Gastroesophageal sphincter (tissue), 3 donors: ENCODE data around the gene FBXO3.

ENCODE experiments used
- EP300 ChIP-seq: sonication (generic); formaldehyde crosslinking; IDR thresholded peaks from one replicate; pipeline ENCODE4 v1.6.1; 2017; ENCODE audit warnings: antibody characterized with exemption, mild to moderate bottlenecking
- POLR2A ChIP-seq, 2 donors: fragments of 450-650 bp; IDR thresholded peaks; one replicate each; pipeline ENCODE4 v1.6.1; 2017; ENCODE audit warnings: antibody characterized with exemption in 2 of 2, mild to moderate bottlenecking in 2 of 2, moderate library complexity in 1 of 2
- POLR2AphosphoS5 ChIP-seq: sonication (generic); formaldehyde crosslinking; IDR thresholded peaks from one replicate; pipeline ENCODE4 v1.6.1; 2017; ENCODE audit warnings: antibody characterized with exemption
- TF ChIP-seq, protein P1 (sequence below), 4 experiments: fragments of 200-600 bp in 2 of 4; fragments of 450-650 bp in 2 of 4; sonication (generic) in 1 of 4; IDR thresholded peaks; one replicate each; pipeline ENCODE4 v1.5.1; 2017 to 2019; ENCODE audit warnings: antibody characterized with exemption in 4 of 4, mild to moderate bottlenecking in 2 of 4, moderate library complexity in 2 of 4

DNA sequence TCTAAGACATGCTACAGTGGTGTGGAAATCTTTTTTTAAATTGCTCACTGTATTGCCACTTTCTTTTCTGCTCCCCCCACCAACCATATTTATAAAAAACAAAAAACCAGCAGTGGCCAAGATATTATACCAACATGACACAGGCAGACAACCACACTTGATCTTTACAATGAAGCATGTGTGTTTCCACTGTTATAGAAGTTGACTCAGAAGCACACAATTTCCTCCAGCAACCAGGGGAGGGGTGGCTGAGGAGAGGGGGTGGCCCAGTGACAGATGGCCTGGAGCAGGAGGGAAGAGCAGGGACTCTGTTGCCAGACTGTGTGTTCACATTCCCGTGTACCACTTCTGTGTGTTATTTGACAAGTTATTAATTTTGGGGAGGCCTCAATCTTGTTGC lies 52.9 kb downstream of the FBXO3 start:
- no peak for TF ChIP-seq POLR2AphosphoS5
- no peak for TF ChIP-seq POLR2A (IDR thresholded peaks at IDR 0.05)
- TF ChIP-seq, protein P1, sequence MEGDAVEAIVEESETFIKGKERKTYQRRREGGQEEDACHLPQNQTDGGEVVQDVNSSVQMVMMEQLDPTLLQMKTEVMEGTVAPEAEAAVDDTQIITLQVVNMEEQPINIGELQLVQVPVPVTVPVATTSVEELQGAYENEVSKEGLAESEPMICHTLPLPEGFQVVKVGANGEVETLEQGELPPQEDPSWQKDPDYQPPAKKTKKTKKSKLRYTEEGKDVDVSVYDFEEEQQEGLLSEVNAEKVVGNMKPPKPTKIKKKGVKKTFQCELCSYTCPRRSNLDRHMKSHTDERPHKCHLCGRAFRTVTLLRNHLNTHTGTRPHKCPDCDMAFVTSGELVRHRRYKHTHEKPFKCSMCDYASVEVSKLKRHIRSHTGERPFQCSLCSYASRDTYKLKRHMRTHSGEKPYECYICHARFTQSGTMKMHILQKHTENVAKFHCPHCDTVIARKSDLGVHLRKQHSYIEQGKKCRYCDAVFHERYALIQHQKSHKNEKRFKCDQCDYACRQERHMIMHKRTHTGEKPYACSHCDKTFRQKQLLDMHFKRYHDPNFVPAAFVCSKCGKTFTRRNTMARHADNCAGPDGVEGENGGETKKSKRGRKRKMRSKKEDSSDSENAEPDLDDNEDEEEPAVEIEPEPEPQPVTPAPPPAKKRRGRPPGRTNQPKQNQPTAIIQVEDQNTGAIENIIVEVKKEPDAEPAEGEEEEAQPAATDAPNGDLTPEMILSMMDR (IDR thresholded peaks at IDR 0.05), result no peak
- no peak for TF ChIP-seq EP300
